ENCODE results near the gene YEATS2. TPM values are rescaled to one million over a fixed set of nuclear protein-coding genes. Genes with fewer than 3 reads are reported as not detected.

Gene YEATS2
- total RNA-seq (2022) (54.6 and 57.4 TPM in 2 replicates), Bru-seq, nascent RNA (percentile 91 among the genes with signal in this experiment), BruChase-seq, experiment 1, labeled RNA remaining after a 6-hour chase (percentile 84 among the genes with signal in this experiment), BruChase-seq, experiment 2, labeled RNA remaining after a 2-hour chase (percentile 87 among the genes with signal in this experiment)
- long read RNA-seq, partial matches to known transcripts: 8 of 16 reads
- long read RNA-seq, other reads (novel, unspliced or antisense): 7 of 16 reads

DNA sequence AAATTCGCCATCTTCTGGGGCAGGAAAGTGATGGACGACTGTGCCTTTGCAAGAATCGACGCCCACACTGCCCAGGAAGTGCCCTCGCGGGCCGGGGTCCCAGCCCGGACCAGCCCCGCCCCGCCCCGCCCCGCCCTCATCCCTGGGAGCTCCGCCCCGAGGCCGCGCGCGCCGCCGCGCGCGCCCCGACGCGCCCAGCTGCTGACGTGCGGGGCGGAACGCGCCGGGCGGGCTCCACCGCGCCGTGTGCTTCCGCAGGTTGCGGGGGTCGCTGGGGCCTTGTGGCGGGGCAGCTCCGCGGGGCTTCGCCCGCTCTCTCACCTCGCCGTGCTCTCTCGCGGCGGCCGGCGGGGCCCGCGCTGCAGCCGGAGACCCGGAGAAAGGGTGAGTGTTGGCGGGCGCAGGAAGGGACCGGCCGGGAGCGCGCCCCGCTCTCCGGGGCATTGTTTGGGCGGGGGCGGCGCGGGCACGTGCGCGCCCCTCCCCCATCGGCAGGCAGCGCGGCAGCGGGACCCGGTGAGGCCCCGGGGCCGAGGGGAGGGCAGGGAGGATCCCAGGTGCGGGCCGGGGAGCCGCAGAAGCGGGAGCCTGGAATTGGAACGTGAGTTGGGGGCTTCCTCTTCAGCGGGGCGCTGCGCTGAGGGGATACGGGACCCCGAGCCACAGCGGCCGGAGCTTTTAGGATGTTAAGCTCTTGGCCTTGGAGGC, at the start of gene YEATS2:
Gene YEATS2 (plus strand): TSS at position 188 of the 708 bp plus-strand sequence. CDS start 17,366 bp downstream, outside the sequence.
- H3K4me1 Mint-ChIP-seq (ENCODE audit: low read depth, unreplicated experiment): peaks cover 24% of the 10 kb centered on the region
- BruUV-seq (replicated peaks): no TSS peak
- intact Hi-C loops (cut with micrococcal nuclease; ENCODE audit: unreplicated experiment): loop anchor here (2.0 kb wide), 2 partner anchors 61 to 229 kb away; no protein-coding TSS in a partner anchor

DNA sequence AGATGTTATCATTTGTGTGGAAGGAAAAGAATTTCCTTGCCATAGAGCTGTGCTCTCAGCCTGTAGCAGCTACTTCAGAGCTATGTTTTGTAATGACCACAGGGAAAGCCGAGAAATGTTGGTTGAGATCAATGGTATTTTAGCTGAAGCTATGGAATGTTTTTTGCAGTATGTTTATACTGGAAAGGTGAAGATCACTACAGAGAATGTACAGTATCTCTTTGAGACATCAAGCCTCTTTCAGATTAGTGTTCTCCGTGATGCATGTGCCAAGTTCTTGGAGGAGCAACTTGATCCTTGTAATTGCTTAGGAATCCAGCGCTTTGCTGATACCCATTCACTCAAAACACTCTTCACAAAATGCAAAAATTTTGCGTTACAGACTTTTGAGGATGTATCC, 47.0 kb upstream of the YEATS2 start:
- peaks cover 19% of the 10 kb centered on the region for H3K9me3 Mint-ChIP-seq (ENCODE audit: low read depth, unreplicated experiment)
- no peaks in the 10 kb centered on the region for H3K4me1 Mint-ChIP-seq (ENCODE audit: low read depth, unreplicated experiment)
- TF ChIP-seq, protein P1, sequence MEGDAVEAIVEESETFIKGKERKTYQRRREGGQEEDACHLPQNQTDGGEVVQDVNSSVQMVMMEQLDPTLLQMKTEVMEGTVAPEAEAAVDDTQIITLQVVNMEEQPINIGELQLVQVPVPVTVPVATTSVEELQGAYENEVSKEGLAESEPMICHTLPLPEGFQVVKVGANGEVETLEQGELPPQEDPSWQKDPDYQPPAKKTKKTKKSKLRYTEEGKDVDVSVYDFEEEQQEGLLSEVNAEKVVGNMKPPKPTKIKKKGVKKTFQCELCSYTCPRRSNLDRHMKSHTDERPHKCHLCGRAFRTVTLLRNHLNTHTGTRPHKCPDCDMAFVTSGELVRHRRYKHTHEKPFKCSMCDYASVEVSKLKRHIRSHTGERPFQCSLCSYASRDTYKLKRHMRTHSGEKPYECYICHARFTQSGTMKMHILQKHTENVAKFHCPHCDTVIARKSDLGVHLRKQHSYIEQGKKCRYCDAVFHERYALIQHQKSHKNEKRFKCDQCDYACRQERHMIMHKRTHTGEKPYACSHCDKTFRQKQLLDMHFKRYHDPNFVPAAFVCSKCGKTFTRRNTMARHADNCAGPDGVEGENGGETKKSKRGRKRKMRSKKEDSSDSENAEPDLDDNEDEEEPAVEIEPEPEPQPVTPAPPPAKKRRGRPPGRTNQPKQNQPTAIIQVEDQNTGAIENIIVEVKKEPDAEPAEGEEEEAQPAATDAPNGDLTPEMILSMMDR (IDR thresholded peaks at IDR 0.05; ENCODE audit: unreplicated experiment): no peak
- H3K4me3 Mint-ChIP-seq (ENCODE audit: low read depth, unreplicated experiment): no peak overlapping the region
- peaks cover 15% of the 10 kb centered on the region for H3K36me3 Mint-ChIP-seq (ENCODE audit: insufficient read depth, unreplicated experiment)
- CTCF ChIA-PET: interaction anchor here (0.6 kb wide), 1 partner anchor 59 kb away, joined by 5 read pairs; no protein-coding TSS in a partner anchor
- H3K27ac Mint-ChIP-seq (ENCODE audit: unreplicated experiment): no peak overlapping the region
- no TSS peak for BruUV-seq (replicated peaks)
- DNase-seq: no peak
- no peaks in the 10 kb centered on the region for H3K27me3 Mint-ChIP-seq (ENCODE audit: unreplicated experiment)
- intact Hi-C loops (cut with micrococcal nuclease; ENCODE audit: unreplicated experiment): no loop called here

More for the DNA sequence above, at the start of gene YEATS2:
- Mint-ChIP-seq H3K4me3 (ENCODE audit: low read depth, unreplicated experiment) (peak within 1 kb of the TSS; percentile 68), H3K27me3 (ENCODE audit: unreplicated experiment) (no peaks in the 10 kb centered on the region), H3K27ac (ENCODE audit: unreplicated experiment) (peak within 1 kb of the TSS; percentile 6), H3K9me3 (ENCODE audit: low read depth, unreplicated experiment) (no peaks in the 10 kb centered on the region), H3K36me3 (ENCODE audit: insufficient read depth, unreplicated experiment) (peaks cover 28% of the 10 kb centered on the region)
- DNase-seq: peak; percentile 81
- TF ChIP-seq, protein P1 (IDR thresholded peaks at IDR 0.05; ENCODE audit: unreplicated experiment): no peak
- CTCF ChIA-PET: interaction anchor here (0.5 to 1.4 kb wide), 11 partner anchors 10 to 602 kb away, joined by 3 to 4 read pairs (median 3); no protein-coding TSS in a partner anchor

DNA sequence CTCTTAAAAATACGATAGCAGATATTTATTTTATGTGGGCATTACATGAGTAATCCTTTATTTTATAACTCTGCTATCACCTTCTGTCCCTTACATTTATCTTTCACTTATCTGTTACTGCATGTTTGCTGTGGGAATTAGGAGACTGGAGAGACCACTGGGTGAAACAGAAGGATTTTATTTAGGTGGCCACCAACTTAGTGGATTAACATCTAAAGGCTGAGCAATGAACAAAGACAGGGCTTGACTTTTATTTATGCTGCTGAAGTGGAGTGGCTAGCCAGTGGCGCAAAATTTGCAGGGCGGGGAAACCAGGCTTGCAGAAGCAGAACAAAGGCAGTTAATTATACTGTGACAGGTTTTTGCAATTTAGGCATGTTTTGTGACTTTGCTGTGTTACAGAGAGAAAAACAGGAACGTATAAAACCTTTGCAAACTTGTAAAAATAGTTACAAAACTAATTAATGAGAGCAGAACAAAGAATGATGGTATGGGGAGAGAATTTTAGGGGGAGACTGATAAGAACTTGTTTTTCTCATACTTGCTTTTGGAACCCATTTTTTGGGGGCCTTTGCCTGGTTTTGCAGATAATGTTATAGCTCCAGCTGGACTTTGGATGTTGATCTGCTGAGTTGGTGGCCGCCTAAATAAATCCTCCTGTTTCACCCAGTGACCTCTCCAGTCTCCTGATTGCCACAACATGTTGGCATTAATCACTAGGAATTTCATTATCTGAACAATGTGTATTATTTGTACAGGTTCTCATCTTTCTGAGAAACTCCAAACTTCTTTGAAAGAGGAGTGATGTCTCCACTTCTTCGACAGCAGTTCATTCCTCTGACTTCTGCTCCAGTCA, 44.2 kb upstream of the YEATS2 start:
- Mint-ChIP-seq H3K4me1 (ENCODE audit: low read depth, unreplicated experiment) (no peaks in the 10 kb centered on the region), H3K9me3 (ENCODE audit: low read depth, unreplicated experiment) (peaks cover 25% of the 10 kb centered on the region), H3K36me3 (ENCODE audit: insufficient read depth, unreplicated experiment) (peaks cover 15% of the 10 kb centered on the region), H3K27me3 (ENCODE audit: unreplicated experiment) (no peaks in the 10 kb centered on the region), H3K27ac (ENCODE audit: unreplicated experiment) (no peak overlapping the region), H3K4me3 (ENCODE audit: low read depth, unreplicated experiment) (no peak overlapping the region)
- intact Hi-C loops (cut with micrococcal nuclease; ENCODE audit: unreplicated experiment): no loop called here
- CTCF ChIA-PET: no interaction called here
- TF ChIP-seq, protein P1 (IDR thresholded peaks at IDR 0.05; ENCODE audit: unreplicated experiment): no peak
- no TSS peak for BruUV-seq (replicated peaks)
- DNase-seq: no peak

DNA sequence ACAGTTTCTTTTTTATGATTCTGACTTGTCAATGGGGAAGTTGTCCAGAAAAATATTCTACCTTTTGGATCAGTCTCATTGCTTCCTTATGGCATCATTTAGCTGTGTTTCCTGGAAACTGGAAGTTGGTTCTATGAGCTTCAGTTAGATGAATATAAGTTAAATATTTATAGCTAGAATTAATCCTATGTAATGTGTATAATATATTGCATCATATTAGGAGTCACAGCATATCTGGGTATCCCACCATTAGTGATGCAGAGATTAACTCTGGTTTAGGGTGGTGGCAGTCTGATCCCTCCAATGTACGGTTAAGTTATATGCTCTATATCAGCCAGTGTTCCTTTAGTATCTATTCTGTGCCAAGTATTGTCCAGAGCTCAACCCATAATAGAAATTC, 42.9 kb upstream of the YEATS2 start:
- intact Hi-C loops (cut with micrococcal nuclease; ENCODE audit: unreplicated experiment): no loop called here
- H3K9me3 Mint-ChIP-seq (ENCODE audit: low read depth, unreplicated experiment): peaks cover 24% of the 10 kb centered on the region
- no peak overlapping the region for H3K4me3 Mint-ChIP-seq (ENCODE audit: low read depth, unreplicated experiment)
- no peaks in the 10 kb centered on the region for H3K4me1 Mint-ChIP-seq (ENCODE audit: low read depth, unreplicated experiment)
- DNase-seq: no peak
- CTCF ChIA-PET: no interaction called here
- BruUV-seq (replicated peaks): no TSS peak
- peaks cover 15% of the 10 kb centered on the region for H3K36me3 Mint-ChIP-seq (ENCODE audit: insufficient read depth, unreplicated experiment)
- TF ChIP-seq, protein P1 (IDR thresholded peaks at IDR 0.05; ENCODE audit: unreplicated experiment): no peak
- H3K27me3 Mint-ChIP-seq (ENCODE audit: unreplicated experiment): no peaks in the 10 kb centered on the region
- no peak overlapping the region for H3K27ac Mint-ChIP-seq (ENCODE audit: unreplicated experiment)

Data from Calu3 (cell line).